Activated naive CD8-positive, alpha-beta T cell treated with anti-CD3 and anti-CD28 coated beads, Interleukin-2, amount 50 U/mL, for 24 hours (primary cell): ENCODE measurements around the gene PPM1D.
A peak's percentile ranks its signal among the peaks of the same experiment; 100 is the strongest.
"Not testable (repeated sequence)": the region's sequence is repeated elsewhere in the genome, so short reads cannot be mapped to it uniquely, and the experiment has no call there.

ENCODE experiments used
- ATAC-seq: fragments of 150-1000 bp; cut with Tn5 transposase; one replicate; pipeline ENCODE4 v1.10.0; 2021
- DNase-seq: peaks from one replicate; pipeline ENCODE4 v3.0.0; 2021
- H3K27ac Mint-ChIP-seq: one replicate; pipeline ENCODE4 v1.8.0; 2021; ENCODE audit warnings: mild to moderate bottlenecking, mixed read lengths
- H3K27me3 Mint-ChIP-seq: one replicate; pipeline ENCODE4 v1.8.0; 2021; ENCODE audit warnings: mixed read lengths
- H3K36me3 Mint-ChIP-seq: one replicate; pipeline ENCODE4 v1.8.0; 2021; ENCODE audit warnings: low read depth, mixed read lengths
- H3K4me1 Mint-ChIP-seq: one replicate; pipeline ENCODE4 v1.8.0; 2021; ENCODE audit warnings: mixed read lengths
- H3K4me3 Mint-ChIP-seq: one replicate; pipeline ENCODE4 v1.8.0; 2021; ENCODE audit warnings: mild to moderate bottlenecking, moderate library complexity, mixed read lengths
- H3K9me3 Mint-ChIP-seq: one replicate; pipeline ENCODE4 v1.8.0; 2021; ENCODE audit warnings: mixed read lengths

The PPM1D gene

DNA sequence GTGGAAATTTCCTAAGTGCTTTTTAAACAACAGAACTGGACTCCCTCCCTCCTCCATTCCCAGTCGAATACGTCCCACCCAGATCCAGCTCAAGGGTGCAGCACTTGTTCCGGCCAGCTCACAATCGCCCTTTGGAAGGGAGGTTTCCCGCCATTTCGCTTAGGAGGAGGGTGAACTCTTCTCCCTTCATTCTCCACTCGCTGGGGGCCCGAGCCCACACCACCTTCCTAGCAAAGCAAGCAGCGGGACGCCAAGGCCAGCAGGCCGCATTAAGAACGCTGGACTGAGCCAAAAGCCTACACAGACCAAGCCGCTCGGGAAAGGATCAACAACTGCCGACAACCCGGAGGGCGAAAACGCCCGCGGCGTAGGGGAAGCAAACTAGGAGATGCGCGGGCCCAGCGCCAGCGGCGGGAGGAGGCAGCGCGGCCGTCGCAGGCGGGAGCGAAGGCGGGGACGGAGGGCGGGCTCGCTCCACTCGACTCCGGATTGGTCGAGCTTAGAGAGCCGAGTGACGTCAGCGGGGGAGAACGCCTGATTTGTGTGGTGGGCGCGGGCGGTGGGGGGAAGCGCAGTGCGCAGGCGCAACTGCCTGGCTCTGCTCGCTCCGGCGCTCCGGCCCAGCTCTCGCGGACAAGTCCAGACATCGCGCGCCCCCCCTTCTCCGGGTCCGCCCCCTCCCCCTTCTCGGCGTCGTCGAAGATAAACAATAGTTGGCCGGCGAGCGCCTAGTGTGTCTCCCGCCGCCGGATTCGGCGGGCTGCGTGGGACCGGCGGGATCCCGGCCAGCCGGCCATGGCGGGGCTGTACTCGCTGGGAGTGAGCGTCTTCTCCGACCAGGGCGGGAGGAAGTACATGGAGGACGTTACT, at the start of gene PPM1D:
Gene PPM1D (plus strand): TSS at position 574 of the 870 bp plus-strand sequence. CDS start 222 bp downstream, at position 796.
- H3K9me3 Mint-ChIP-seq: no peaks in the 10 kb centered on the region
- DNase-seq (peak; percentile 99), ATAC-seq (peak; percentile 95)
- peaks cover 40% of the 10 kb centered on the region for H3K4me1 Mint-ChIP-seq
- H3K36me3 Mint-ChIP-seq: peaks cover 2% of the 10 kb centered on the region
- no peaks in the 10 kb centered on the region for H3K27me3 Mint-ChIP-seq
- peak within 1 kb of the TSS; percentile 98 for H3K27ac Mint-ChIP-seq
- H3K4me3 Mint-ChIP-seq: peak within 1 kb of the TSS; percentile 91

DNA sequence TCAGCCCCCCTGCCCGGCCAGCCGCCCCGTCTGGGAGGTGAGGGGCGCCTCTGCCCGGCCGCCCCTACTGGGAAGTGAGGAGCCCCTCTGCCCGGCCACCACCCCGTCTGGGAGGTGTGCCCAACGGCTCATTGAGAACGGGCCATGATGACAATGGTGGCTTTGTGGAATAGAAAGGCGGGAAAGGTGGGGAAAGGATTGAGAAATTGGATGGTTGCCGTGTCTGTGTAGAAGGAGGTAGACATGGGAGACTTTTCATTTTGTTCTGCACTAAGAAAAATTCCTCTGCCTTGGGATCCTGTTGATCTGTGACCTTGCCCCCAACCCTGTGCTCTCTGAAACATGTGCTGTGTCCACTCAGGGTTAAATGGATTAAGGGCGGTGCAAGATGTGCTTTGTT, 47.7 kb upstream of the PPM1D start:
- not testable (repeated sequence) for H3K27ac Mint-ChIP-seq, H3K27me3 Mint-ChIP-seq, H3K9me3 Mint-ChIP-seq, H3K4me1 Mint-ChIP-seq, ATAC-seq, H3K4me3 Mint-ChIP-seq, H3K36me3 Mint-ChIP-seq, DNase-seq

- ATAC-seq (no peak), DNase-seq (no peak)
- no peaks in the 10 kb centered on the region for H3K27me3 Mint-ChIP-seq
- H3K9me3 Mint-ChIP-seq: peaks cover 6% of the 10 kb centered on the region
- H3K4me1 Mint-ChIP-seq: no peaks in the 10 kb centered on the region
- H3K4me3 Mint-ChIP-seq: no peak overlapping the region
- no peaks in the 10 kb centered on the region for H3K36me3 Mint-ChIP-seq
- no peak overlapping the region for H3K27ac Mint-ChIP-seq
Observed at GRCh38 chr17:60554377-60554788, 45.6 kb upstream of the PPM1D start.

DNA sequence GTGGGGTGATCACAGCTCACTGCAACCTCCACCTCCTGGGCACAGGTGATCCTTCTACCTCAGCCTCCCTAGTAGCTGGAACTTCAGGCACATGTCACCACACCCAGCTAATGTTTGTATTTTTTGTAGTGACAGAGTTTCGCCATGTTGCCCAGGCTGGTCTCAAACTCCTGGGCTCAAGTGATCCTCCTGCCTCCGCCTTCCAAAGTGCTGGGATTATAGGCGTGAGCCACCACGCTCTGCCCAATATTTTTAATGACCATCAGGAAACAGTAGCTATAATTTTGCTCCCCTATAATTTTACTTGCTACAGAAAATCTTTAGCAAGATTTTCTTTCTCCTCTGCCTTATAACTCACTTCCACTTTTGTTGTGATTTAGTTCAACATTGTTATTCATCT, 44.2 kb upstream of the PPM1D start:
- H3K27me3 Mint-ChIP-seq: no peaks in the 10 kb centered on the region
- peaks cover 6% of the 10 kb centered on the region for H3K9me3 Mint-ChIP-seq
- DNase-seq: no peak
- no peak for ATAC-seq
- H3K27ac Mint-ChIP-seq: no peak overlapping the region
- no peaks in the 10 kb centered on the region for H3K4me1 Mint-ChIP-seq
- no peak overlapping the region for H3K4me3 Mint-ChIP-seq
- no peaks in the 10 kb centered on the region for H3K36me3 Mint-ChIP-seq

- DNase-seq: no peak
- H3K4me1 Mint-ChIP-seq: no peaks in the 10 kb centered on the region
- no peak overlapping the region for H3K27ac Mint-ChIP-seq
- peaks cover 6% of the 10 kb centered on the region for H3K9me3 Mint-ChIP-seq
- H3K36me3 Mint-ChIP-seq: no peaks in the 10 kb centered on the region
- no peak for ATAC-seq
- H3K27me3 Mint-ChIP-seq: no peaks in the 10 kb centered on the region
- no peak overlapping the region for H3K4me3 Mint-ChIP-seq
Observed at GRCh38 chr17:60557805-60558204, 42.2 kb upstream of the PPM1D start.

DNA sequence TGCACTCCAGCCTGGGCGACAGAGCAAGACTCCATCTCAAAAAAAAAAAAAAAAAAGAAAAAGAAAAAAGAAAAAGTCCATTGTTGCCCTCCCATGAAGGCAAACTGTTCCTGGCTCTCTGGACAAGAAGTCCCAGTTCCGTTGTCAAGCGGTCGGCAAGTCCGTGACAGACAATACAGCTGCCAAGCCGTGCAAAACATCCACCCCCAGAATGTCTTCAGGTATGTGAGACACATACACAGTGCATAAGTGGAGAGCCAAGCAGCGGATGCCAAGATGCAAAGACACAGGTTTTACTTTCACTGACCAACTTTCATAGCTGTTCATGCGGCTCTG, 40.4 kb upstream of the PPM1D start:
- Mint-ChIP-seq H3K36me3 (no peaks in the 10 kb centered on the region), H3K9me3 (peaks cover 6% of the 10 kb centered on the region), H3K27me3 (no peaks in the 10 kb centered on the region), H3K4me1 (no peaks in the 10 kb centered on the region), H3K4me3 (no peak overlapping the region), H3K27ac (no peak overlapping the region)
- DNase-seq (no peak), ATAC-seq (no peak)

GRCh38 chr17:60559995-60560859, 39.8 kb upstream of the PPM1D start:
- no peak for ATAC-seq
- no peaks in the 10 kb centered on the region for H3K36me3 Mint-ChIP-seq
- no peaks in the 10 kb centered on the region for H3K4me1 Mint-ChIP-seq
- DNase-seq: no peak
- H3K4me3 Mint-ChIP-seq: no peak overlapping the region
- H3K27me3 Mint-ChIP-seq: no peaks in the 10 kb centered on the region
- H3K9me3 Mint-ChIP-seq: peaks cover 6% of the 10 kb centered on the region
- no peak overlapping the region for H3K27ac Mint-ChIP-seq

- DNase-seq (no peak), ATAC-seq (no peak)
- no peaks in the 10 kb centered on the region for H3K36me3 Mint-ChIP-seq
- no peaks in the 10 kb centered on the region for H3K4me1 Mint-ChIP-seq
- peaks cover 6% of the 10 kb centered on the region for H3K9me3 Mint-ChIP-seq
- no peak overlapping the region for H3K27ac Mint-ChIP-seq
- H3K4me3 Mint-ChIP-seq: no peak overlapping the region
- H3K27me3 Mint-ChIP-seq: no peaks in the 10 kb centered on the region
Observed at GRCh38 chr17:60560860-60561257, 39.1 kb upstream of the PPM1D start.

DNA sequence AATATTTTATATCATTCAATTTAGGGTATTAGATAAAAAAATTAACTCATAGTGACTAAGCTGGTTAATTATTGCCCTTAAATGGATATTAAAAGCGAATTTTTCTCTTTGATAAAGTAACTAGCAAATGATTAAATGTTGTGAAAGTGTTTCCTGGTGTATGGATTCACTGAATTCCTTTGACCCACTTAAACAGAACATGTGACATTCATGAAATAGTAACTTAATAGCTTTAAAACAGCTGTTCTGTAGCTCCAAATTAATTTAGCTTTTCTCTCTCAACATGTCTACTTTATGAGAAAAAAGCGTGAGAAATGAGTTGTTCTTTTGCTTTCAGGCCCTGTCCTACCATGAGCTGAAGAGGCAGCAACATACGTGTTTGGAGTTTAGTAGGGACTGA, 37.6 kb upstream of the PPM1D start:
- H3K9me3 Mint-ChIP-seq: peaks cover 3% of the 10 kb centered on the region
- no peaks in the 10 kb centered on the region for H3K27me3 Mint-ChIP-seq
- H3K27ac Mint-ChIP-seq: no peak overlapping the region
- no peaks in the 10 kb centered on the region for H3K4me1 Mint-ChIP-seq
- H3K36me3 Mint-ChIP-seq: no peaks in the 10 kb centered on the region
- ATAC-seq: no peak
- no peak overlapping the region for H3K4me3 Mint-ChIP-seq
- no peak for DNase-seq

DNA sequence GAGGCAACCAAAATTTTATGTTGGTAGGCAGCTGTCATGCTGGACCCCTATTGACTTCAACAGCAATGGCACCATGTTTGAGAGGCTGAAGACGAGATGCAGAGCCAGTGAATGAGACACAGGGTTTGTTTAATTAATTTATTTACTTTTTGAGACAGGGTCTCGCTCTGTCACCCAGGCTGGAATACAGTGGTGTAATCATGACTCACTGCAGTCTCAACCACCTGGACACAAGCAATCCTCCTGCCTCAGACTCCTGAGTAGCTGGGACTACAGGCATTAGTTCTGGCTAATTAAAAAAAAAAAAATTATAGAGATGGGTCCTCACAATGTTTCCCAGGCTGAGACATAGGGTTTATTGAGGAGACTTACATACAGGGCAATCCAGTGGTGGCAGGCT, 36.2 kb upstream of the PPM1D start:
- no peaks in the 10 kb centered on the region for H3K27me3 Mint-ChIP-seq
- H3K4me1 Mint-ChIP-seq: no peaks in the 10 kb centered on the region
- H3K27ac Mint-ChIP-seq: no peak overlapping the region
- no peaks in the 10 kb centered on the region for H3K36me3 Mint-ChIP-seq
- no peak overlapping the region for H3K4me3 Mint-ChIP-seq
- no peak for ATAC-seq
- DNase-seq: no peak
- H3K9me3 Mint-ChIP-seq: no peaks in the 10 kb centered on the region

DNA sequence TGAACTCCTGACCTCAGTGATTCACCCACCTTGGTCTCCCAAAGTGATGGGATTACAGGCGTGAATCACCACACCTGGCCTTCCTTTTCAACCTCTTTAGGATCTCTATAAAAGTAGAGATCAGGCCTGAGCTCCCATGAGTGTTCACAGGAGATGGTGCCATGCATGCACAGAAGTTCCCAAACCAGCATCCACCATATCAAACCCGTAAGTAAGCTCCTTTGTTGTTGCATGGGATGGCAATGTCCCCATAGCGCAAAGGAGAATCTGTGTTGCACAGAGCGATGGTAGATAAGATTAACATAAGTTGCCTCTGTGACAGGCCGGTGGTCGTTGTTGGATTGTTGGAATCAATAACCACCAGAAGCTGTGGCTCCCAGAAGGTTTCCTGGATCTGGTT, 34.8 kb upstream of the PPM1D start:
- no peak for ATAC-seq
- no peak overlapping the region for H3K27ac Mint-ChIP-seq
- H3K4me3 Mint-ChIP-seq: no peak overlapping the region
- no peaks in the 10 kb centered on the region for H3K27me3 Mint-ChIP-seq
- H3K4me1 Mint-ChIP-seq: no peaks in the 10 kb centered on the region
- H3K9me3 Mint-ChIP-seq: no peaks in the 10 kb centered on the region
- H3K36me3 Mint-ChIP-seq: no peaks in the 10 kb centered on the region
- no peak for DNase-seq

DNA sequence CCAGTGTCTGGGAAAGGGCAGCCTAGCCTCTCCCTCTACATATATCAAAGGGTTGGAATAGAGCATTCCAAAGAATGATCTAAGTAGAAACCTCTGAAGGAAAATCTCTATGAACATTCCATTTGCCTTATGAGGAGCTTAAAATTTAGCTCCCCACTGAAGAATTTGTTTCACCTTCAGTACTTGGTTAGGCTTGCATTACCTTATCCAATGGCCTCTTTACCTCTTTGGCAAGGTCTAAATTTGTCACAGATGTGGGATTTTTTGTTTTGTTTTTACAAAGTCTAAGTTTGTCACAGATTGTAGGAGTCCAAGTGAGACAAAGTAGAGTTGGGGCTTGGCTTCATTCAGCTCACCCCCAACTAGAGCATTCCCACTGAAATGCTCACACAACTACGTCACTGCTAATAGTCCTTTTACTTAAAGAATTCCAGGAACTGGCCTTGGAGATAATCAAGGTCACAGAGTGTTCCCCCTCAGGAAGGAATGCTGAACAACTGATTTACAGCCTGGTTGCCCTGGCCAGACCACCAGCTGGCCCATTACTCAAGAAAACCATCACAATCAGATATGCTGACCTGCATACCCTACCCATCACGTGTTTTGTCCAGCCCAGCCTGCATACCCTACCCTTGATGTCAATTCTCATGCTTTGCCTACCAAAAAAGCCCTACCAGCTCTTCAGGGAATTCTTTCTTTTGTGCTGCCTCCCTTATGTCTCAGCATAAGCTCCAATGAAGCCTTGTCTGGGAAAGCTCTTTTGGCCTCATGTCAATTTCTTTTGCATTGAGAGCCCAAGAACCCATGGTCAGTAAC, 26.5 kb upstream of the PPM1D start:
- Mint-ChIP-seq H3K27ac (no peak overlapping the region), H3K36me3 (no peaks in the 10 kb centered on the region), H3K9me3 (no peaks in the 10 kb centered on the region), H3K27me3 (no peaks in the 10 kb centered on the region), H3K4me3 (no peak overlapping the region), H3K4me1 (peaks cover 5% of the 10 kb centered on the region)
- no peak for DNase-seq
- ATAC-seq: no peak

DNA sequence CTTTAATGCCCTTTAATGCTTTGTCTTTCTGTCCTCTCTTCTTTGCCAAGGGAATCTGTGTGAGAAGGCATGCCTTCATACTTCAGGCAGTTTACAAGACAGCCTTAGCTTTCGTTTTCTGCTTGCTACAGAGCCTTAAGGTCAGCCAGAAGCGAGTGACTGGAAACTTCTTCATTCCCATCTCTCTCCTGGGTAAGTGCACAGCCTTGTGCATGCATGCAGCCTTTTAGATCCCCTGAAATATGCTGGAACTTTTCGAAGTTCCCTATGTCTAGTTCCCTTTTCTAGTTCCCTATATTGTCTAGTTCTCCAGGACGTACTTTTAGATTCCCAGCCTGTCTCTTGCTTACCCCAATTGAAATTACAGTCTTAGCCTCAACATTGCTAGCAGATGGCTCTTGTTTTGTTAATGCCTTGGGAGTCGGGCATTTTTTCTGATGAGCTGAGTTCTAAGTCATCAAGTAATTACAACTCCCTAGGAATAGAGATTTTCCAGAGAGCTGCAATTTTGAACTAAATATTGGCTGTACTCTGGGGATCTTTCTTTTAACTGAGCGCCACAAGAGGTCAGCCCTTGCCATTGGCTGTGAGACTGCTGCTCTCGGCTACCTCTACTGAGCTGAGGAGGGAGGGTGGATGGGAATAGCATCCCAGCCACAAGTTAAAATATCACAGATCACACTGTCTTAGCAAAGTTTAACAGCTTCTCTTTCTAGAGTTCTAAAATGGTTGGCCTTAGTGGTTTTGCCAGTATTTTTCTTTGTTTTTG, 22.7 kb upstream of the PPM1D start:
- DNase-seq: no peak
- Mint-ChIP-seq H3K27me3 (no peaks in the 10 kb centered on the region), H3K36me3 (no peaks in the 10 kb centered on the region), H3K27ac (no peak overlapping the region), H3K9me3 (no peaks in the 10 kb centered on the region), H3K4me3 (peak overlapping the region; percentile 32), H3K4me1 (peaks cover 5% of the 10 kb centered on the region)
- ATAC-seq: peak; percentile 43

DNA sequence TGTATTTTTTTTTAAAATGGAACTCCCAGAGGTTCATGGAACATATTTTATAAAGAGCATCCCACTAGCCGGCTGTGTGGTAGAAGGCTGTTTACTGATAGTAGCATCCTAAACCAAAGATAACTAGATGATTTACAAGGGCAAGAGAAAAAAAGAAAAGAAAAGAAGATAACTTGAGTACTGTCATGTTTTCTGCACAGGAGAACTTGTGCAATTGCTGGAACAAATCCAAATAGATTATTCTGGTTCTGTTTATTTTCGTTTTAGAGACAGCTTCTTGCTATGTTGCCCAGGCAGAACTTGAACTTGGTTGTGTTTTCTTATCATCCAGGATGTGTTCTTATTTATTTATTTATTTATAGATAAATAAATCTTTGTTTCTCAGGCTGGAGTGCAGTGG, 20.9 kb upstream of the PPM1D start:
- Mint-ChIP-seq H3K9me3 (no peaks in the 10 kb centered on the region), H3K4me3 (no peak overlapping the region)
- DNase-seq: no peak

More for the DNA sequence above, 20.9 kb upstream of the PPM1D start:
- H3K27me3 Mint-ChIP-seq: no peaks in the 10 kb centered on the region
- ATAC-seq: no peak
- no peak overlapping the region for H3K27ac Mint-ChIP-seq
- peaks cover 5% of the 10 kb centered on the region for H3K4me1 Mint-ChIP-seq
- H3K36me3 Mint-ChIP-seq: no peaks in the 10 kb centered on the region
